Peyer's patch (tissue), 4 donors: Measurements from ENCODE around the gene MPV17L2. TPM values are rescaled to one million over a fixed set of nuclear protein-coding genes. Genes with fewer than 3 reads are reported as not detected.

Source experiments
- DNase-seq, 3 donors: peaks; one replicate each; pipeline ENCODE4 v3.0.0-alpha.2; 2017 to 2019
- H3K27ac ChIP-seq, 4 donors: fragments of 200-600 bp; sonication (generic); one replicate each; pipeline ENCODE4 v1.5.1; 2016 to 2019
- H3K27me3 ChIP-seq, 2 donors: fragments of 200-600 bp; sonication (generic); one replicate each; pipeline ENCODE4 v1.5.1; 2019
- H3K36me3 ChIP-seq, 3 donors: fragments of 200-600 bp; sonication (generic); one replicate each; pipeline ENCODE4 v1.5.1; 2016 to 2019
- H3K4me1 ChIP-seq, 4 donors: fragments of 200-600 bp; sonication (generic); one replicate each; pipeline ENCODE4 v1.5.1; 2016 to 2019
- H3K4me3 ChIP-seq, 4 donors: fragments of 200-600 bp; sonication (generic); 1 replicate in 3 of 4; 2 replicates in 1 of 4; pipeline ENCODE4 v1.5.1; 2016 to 2019; ENCODE audit warnings: mild to moderate bottlenecking in 1 of 4
- H3K9me3 ChIP-seq, 4 donors: fragments of 200-600 bp; sonication (generic); one replicate each; pipeline ENCODE4 v1.5.1; 2016 to 2019; ENCODE audit warnings: mild to moderate bottlenecking in 1 of 4
- POLR2A ChIP-seq, 2 donors: fragments of 450-650 bp; IDR thresholded peaks; one replicate each; pipeline ENCODE4 v1.5.1; 2017; ENCODE audit warnings: antibody characterized with exemption in 2 of 2, mild to moderate bottlenecking in 2 of 2, moderate library complexity in 2 of 2
- total RNA-seq, 4 donors: library from RNA; depleted of rRNA; stranded (reverse); fragments of >200 nt; gene quantifications; one replicate each; pipeline ENCODE4 v1.1.0, GENCODE V29; 2016
- TF ChIP-seq, protein P1 (sequence below), 6 experiments: fragments of 450-650 bp in 4 of 6; fragments of 200-600 bp in 2 of 6; sonication (generic) in 1 of 6; IDR thresholded peaks; one replicate each; pipeline ENCODE4 v1.5.1; 2017 to 2019; ENCODE audit warnings: antibody characterized with exemption in 6 of 6, mild to moderate bottlenecking in 3 of 6, moderate library complexity in 1 of 6

The MPV17L2 gene
- total RNA-seq, 4 donors from 2014 or later = 4.1 to 19.6 (median 16.0) TPM

DNA sequence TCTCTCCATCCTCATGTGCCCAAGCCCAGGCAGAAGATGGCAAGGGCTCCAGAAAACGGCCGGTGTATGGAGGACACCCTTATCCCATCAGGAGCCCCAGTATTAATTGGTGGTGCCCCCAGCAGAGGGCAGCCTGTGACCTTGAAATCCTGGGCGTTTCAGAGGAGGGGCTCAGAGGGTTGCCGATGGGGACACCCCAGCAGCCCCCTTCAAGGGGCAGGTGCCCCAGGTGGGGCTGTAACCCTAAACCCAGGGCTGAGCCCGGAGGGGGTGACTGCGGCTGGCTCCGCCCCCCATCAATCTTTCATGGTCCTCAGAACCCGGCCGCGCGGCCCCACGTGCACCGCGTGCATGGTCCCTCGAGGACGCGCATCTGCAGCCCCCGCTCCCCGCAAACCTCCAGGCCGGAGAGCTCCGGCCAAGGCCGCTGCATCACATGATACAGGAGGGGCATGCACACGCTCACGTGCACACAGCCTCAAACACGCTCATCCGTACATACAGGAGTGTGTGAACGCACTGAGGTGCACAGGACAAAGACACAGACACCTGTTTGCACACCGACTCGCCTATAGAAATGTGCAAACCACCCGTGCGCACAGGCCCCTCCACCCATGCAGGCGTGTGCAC, 9.9 kb downstream of the MPV17L2 start:
- H3K27ac ChIP-seq = peak overlapping the region in 3 of 4 donors; percentile 64 to 84 (median 76)
- peaks cover 0 to 26% (median 9%) of the 10 kb centered on the region in 4 donors for H3K4me1 ChIP-seq
- H3K36me3 ChIP-seq = peaks cover 0 to 16% (median 0%) of the 10 kb centered on the region in 3 donors
- H3K27me3 ChIP-seq = no peaks in the 10 kb centered on the region
- no peaks in the 10 kb centered on the region for H3K9me3 ChIP-seq
- TF ChIP-seq, protein P1, sequence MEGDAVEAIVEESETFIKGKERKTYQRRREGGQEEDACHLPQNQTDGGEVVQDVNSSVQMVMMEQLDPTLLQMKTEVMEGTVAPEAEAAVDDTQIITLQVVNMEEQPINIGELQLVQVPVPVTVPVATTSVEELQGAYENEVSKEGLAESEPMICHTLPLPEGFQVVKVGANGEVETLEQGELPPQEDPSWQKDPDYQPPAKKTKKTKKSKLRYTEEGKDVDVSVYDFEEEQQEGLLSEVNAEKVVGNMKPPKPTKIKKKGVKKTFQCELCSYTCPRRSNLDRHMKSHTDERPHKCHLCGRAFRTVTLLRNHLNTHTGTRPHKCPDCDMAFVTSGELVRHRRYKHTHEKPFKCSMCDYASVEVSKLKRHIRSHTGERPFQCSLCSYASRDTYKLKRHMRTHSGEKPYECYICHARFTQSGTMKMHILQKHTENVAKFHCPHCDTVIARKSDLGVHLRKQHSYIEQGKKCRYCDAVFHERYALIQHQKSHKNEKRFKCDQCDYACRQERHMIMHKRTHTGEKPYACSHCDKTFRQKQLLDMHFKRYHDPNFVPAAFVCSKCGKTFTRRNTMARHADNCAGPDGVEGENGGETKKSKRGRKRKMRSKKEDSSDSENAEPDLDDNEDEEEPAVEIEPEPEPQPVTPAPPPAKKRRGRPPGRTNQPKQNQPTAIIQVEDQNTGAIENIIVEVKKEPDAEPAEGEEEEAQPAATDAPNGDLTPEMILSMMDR (IDR thresholded peaks at IDR 0.05) = peak in 5 of 6 experiments; percentile 16 to 28 (median 27)
- no peak for TF ChIP-seq POLR2A (IDR thresholded peaks at IDR 0.05)
- H3K4me3 ChIP-seq = peak overlapping the region; percentile 47 to 83 (median 76)
- peak in 1 of 3 donors; percentile 59 for DNase-seq

DNA sequence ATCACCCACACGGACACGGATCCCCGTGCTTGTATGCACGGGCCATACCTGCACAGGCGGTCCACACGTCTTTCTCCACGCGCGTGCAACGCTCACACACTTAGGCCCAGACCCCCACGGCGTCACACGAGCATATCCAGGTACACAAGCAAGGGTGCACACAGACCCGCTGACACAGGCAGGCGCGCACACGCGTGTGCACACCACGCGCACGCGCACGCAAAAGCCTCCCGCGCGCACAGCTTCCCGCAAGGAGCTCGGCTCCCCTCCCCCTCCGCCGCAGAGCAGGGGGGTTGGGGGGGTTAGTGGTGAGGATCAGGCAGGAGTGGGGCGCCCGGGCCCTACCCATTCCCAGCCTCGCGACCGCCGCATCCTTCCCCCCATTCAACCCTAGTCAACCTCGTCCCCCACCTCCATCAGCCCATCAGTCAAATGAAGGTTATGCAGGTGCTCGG, 10.4 kb downstream of the MPV17L2 start:
- DNase-seq = peak in 2 of 3 donors; percentile 55 to 71
- H3K27ac ChIP-seq = peak overlapping the region; percentile 64 to 84 (median 72)
- TF ChIP-seq POLR2A (IDR thresholded peaks at IDR 0.05) = no peak
- TF ChIP-seq, protein P1 (IDR thresholded peaks at IDR 0.05) = no peak
- peak overlapping the region; percentile 47 to 83 (median 76) for H3K4me3 ChIP-seq
- peaks cover 0 to 11% (median 0%) of the 10 kb centered on the region in 3 donors for H3K36me3 ChIP-seq
- H3K9me3 ChIP-seq = no peaks in the 10 kb centered on the region
- H3K27me3 ChIP-seq = no peaks in the 10 kb centered on the region
- H3K4me1 ChIP-seq = peaks cover 0 to 26% (median 9%) of the 10 kb centered on the region in 4 donors

DNA sequence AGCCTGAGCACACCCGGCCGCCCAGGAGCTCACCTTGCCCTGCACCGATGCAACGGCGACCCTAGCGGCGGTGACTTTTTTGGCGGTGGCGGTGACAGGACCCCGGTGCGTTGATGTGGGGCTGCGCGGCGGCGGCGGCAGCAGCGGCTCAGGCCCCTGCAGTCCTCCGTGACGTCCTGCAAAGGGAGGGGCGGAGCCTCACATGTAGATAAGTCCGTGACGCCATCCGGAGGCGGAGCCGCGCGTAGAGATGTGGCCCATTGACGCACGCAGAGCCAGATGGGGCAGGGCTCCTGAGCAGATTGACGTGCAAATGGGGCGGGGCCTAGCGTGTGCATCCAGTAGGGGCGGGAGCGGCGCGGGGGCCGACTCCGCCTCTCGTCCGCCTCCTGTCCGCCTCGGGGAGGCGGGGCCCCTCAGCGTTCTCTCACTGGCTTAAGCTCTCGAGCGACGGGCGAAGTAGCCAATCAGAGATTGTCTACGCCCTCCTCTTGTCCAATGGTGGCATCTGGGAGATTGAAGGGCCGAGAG, 10.9 kb downstream of the MPV17L2 start, which contains the start of gene RAB3A:
RAB3A (minus strand) TSS at position 180 of the 531 bp plus-strand sequence. CDS start 1,302 bp downstream, outside the sequence.
- H3K4me3 ChIP-seq = peak within 1 kb of the TSS; percentile 47 to 83 (median 76)
- H3K27ac ChIP-seq = peak within 1 kb of the TSS; percentile 84 to 96 (median 92)
- H3K36me3 ChIP-seq = peaks cover 0 to 6% (median 0%) of the 10 kb centered on the region in 3 donors
- peak; percentile 66 to 67 for TF ChIP-seq POLR2A (IDR thresholded peaks at IDR 0.05)
- TF ChIP-seq, protein P1 (IDR thresholded peaks at IDR 0.05) = no peak
- H3K27me3 ChIP-seq = no peaks in the 10 kb centered on the region
- DNase-seq = peak; percentile 100
- peaks cover 0 to 26% (median 9%) of the 10 kb centered on the region in 4 donors for H3K4me1 ChIP-seq
- H3K9me3 ChIP-seq = no peaks in the 10 kb centered on the region

DNA sequence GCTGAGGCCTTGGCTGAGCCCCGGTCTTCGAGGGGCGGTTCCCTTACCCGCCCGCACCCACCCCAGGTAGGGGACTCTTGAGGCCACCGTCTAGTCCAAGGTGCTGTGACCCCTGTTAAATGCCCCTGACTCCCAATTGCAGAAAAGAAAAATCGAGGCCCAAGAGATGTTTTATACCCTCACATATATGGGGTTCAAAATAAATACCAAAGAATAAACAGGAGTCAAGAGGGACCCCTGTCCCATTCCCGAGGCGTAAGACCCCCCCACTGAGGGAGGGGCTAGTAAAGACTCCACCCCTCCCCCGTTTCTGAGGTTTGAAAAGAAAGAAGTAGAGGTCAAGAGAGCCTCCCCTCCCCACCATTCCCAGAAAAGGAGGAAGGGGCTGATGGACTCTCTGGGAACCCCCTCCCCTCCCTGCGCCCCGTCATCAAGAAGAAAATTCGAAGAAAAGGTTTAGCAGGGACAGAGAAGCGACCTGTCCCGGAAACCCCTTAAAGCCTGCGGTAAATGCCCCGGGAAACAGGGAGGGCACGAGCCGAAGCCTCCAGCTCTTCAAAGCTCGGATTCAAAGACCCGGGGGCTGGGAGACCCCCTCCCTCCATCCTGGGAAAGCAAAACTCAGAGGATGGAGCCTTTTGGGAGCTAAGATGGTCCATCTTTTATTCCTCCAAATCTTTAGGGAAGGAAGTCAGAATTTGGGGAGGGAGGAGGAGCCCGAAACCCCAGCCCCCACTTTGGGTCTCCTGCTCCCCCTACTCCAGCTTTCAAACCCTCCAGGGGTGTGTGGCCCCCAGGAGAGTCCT, 11.6 kb downstream of the MPV17L2 start:
- peak; percentile 61 to 84 (median 76) for DNase-seq
- H3K36me3 ChIP-seq = peaks cover 0 to 4% (median 0%) of the 10 kb centered on the region in 3 donors
- peaks cover 0 to 26% (median 9%) of the 10 kb centered on the region in 4 donors for H3K4me1 ChIP-seq
- H3K27me3 ChIP-seq = no peaks in the 10 kb centered on the region
- TF ChIP-seq POLR2A (IDR thresholded peaks at IDR 0.05) = peak in 1 of 2 donors; percentile 9
- TF ChIP-seq, protein P1 (IDR thresholded peaks at IDR 0.05) = no peak
- no peaks in the 10 kb centered on the region for H3K9me3 ChIP-seq
- peak overlapping the region; percentile 42 to 60 (median 53) for H3K4me3 ChIP-seq
- H3K27ac ChIP-seq = peak overlapping the region; percentile 84 to 96 (median 92)

DNA sequence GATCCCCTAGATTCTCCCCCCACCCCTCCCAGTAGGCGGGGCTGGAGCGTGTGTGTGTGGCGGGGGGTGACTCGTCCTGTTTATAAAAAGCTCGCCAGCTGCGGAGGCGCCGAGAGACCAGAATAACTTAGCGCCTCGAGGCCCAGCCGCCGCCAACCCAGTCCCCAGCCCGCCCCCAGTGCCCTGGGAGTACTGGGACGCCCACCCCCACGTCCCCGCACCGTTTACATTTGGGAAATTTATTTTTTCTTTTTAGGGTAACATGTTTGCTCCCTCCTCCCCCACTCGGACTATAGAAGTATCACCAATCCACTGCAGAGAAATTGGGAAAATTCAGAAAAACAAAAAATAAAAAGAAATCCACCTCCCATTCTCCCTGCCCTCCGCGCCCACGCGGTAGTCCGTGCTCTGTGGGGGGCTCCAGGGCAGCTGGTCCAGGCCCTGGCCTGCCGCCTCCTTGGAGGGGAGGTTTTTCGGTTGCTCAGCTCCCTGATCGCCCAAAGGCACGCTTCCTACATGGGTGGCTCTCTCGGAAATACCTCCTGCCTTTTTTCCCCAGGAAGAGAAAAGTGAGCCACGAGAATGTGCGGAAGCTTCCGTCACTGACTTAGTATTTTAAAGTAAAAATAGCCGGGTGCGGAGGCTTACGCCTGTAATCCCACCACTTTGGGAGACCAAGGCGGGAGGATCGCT, 12.3 kb downstream of the MPV17L2 start:
- no peak for TF ChIP-seq POLR2A (IDR thresholded peaks at IDR 0.05)
- TF ChIP-seq, protein P1 (IDR thresholded peaks at IDR 0.05) = no peak

More for the DNA sequence above, 12.3 kb downstream of the MPV17L2 start:
- Histone ChIP-seq H3K36me3 (no peaks in the 10 kb centered on the region), H3K4me1 (peaks cover 0 to 26% (median 9%) of the 10 kb centered on the region in 4 donors), H3K27ac (peak overlapping the region; percentile 84 to 96 (median 92)), H3K27me3 (no peaks in the 10 kb centered on the region), H3K4me3 (peak overlapping the region; percentile 42 to 60 (median 53)), H3K9me3 (no peaks in the 10 kb centered on the region)
- peak; percentile 74 to 90 (median 88) for DNase-seq
